Right lobe of liver (tissue), 4 donors: ENCODE data around the gene STKLD1.

Experiments used
- POLR2A ChIP-seq: fragments of 450-650 bp; IDR thresholded peaks from one replicate; pipeline ENCODE4 v1.6.1; 2017; ENCODE audit warnings: antibody characterized with exemption, mild to moderate bottlenecking
- TF ChIP-seq, protein P1 (sequence below), 4 donors: fragments of 200-600 bp in 3 of 4; fragments of 450-650 bp in 1 of 4; IDR thresholded peaks; one replicate each; pipeline versions ENCODE4 v1.5.1 to v1.8.0; 2016 to 2022; ENCODE audit warnings: antibody characterized with exemption in 4 of 4, mild to moderate bottlenecking in 2 of 4
- donor health status: DM: no; HTN: no; CAD: no.
- donor health status: DM: no; HTN: no; CAD: no.
- donor health status: DM: no; HTN: yes; CAD: no.

DNA sequence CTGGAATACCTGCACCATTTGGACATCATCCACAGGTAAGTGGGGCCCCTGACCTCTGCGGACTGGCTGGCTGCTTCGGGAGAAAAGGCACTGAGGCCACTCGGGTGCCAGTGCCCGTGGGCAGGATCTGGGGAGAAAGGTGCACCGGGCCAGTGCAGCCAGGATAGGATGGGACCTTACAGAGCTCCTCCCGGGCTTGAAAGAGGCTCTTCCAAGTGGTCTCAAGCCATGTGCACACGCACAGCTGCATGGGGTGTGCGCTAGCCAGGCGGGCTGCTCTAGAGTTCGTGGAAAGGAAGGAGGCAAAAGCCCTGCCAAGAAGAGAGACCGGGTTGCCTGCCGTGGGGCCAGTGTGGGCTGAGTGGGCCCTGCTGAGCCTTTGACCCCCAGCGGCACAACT is 13.4 kb downstream of the STKLD1 start:
- TF ChIP-seq, protein P1, sequence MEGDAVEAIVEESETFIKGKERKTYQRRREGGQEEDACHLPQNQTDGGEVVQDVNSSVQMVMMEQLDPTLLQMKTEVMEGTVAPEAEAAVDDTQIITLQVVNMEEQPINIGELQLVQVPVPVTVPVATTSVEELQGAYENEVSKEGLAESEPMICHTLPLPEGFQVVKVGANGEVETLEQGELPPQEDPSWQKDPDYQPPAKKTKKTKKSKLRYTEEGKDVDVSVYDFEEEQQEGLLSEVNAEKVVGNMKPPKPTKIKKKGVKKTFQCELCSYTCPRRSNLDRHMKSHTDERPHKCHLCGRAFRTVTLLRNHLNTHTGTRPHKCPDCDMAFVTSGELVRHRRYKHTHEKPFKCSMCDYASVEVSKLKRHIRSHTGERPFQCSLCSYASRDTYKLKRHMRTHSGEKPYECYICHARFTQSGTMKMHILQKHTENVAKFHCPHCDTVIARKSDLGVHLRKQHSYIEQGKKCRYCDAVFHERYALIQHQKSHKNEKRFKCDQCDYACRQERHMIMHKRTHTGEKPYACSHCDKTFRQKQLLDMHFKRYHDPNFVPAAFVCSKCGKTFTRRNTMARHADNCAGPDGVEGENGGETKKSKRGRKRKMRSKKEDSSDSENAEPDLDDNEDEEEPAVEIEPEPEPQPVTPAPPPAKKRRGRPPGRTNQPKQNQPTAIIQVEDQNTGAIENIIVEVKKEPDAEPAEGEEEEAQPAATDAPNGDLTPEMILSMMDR (IDR thresholded peaks at IDR 0.05): no peak
- TF ChIP-seq POLR2A: no peak
